Activated B cell treated with CpG ODN at 0.5 μM for 24 hours (primary cell): Measurements from ENCODE around the gene NPHS2. TPM values are rescaled to one million over a fixed set of nuclear protein-coding genes. Genes with fewer than 3 reads are reported as not detected.
"Not testable (repeated sequence)": the region's sequence is repeated elsewhere in the genome, so short reads cannot be mapped to it uniquely, and the experiment has no call there.

ENCODE experiments used
- ATAC-seq: fragments of 200-7000 bp; cut with Tn5 transposase; one replicate; pipeline ENCODE4 v1.10.0; 2021; ENCODE audit warnings: low read depth, mild to moderate bottlenecking, moderate library complexity
- CTCF ChIA-PET: fragments of 350-600 bp; sonication (Branson Sonifier 250); formaldehyde crosslinking; loops from one replicate; lab custom pipeline; 2021; ENCODE audit warnings: antibody characterized with exemption; lab: Charles Lee
- POLR2A ChIA-PET: fragments of 350-600 bp; sonication (Branson Sonifier 250); formaldehyde crosslinking; loops from one replicate; lab custom pipeline; 2021; ENCODE audit warnings: antibody characterized with exemption; lab: Charles Lee
- DNase-seq: peaks from one replicate; pipeline ENCODE4 v3.0.0; 2022
- H3K27ac Mint-ChIP-seq: one replicate; pipeline ENCODE4 v1.8.0; 2020; ENCODE audit warnings: mixed read lengths
- H3K27me3 Mint-ChIP-seq: one replicate; pipeline ENCODE4 v1.8.0; 2021; ENCODE audit warnings: mixed read lengths
- H3K36me3 Mint-ChIP-seq: one replicate; pipeline ENCODE4 v1.8.0; 2021; ENCODE audit warnings: low read depth, mixed read lengths
- H3K4me1 Mint-ChIP-seq: one replicate; pipeline ENCODE4 v1.8.0; 2021; ENCODE audit warnings: mixed read lengths
- H3K4me3 Mint-ChIP-seq: one replicate; pipeline ENCODE4 v1.8.0; 2020; ENCODE audit warnings: mild to moderate bottlenecking, mixed read lengths
- H3K9me3 Mint-ChIP-seq: one replicate; pipeline ENCODE4 v1.8.0; 2020; ENCODE audit warnings: mixed read lengths
- CTCF ChIP-seq: fragments of 200-600 bp; IDR thresholded peaks from one replicate; pipeline ENCODE4 v1.8.0; 2022; ENCODE audit warnings: antibody characterized with exemption, mild to moderate bottlenecking
- intact Hi-C: fragments of 100-400 bp; cut with micrococcal nuclease; formaldehyde crosslinking; loops from one replicate; pipeline ENCODE4 v1.15.1; 2024
- total RNA-seq: library from RNA; stranded (reverse); gene quantifications from 2 replicates; pipeline ENCODE4 v1.2.3, GENCODE V29; 2022

The NPHS2 gene
- total RNA-seq, 1 donor from 2014 or later: not detected

- CTCF ChIA-PET: no interaction called here
- H3K4me1 Mint-ChIP-seq: no peaks in the 10 kb centered on the region
- no peak overlapping the region for H3K4me3 Mint-ChIP-seq
- peaks cover 8% of the 10 kb centered on the region for H3K27me3 Mint-ChIP-seq
- TF ChIP-seq CTCF: no peak
- no peaks in the 10 kb centered on the region for H3K36me3 Mint-ChIP-seq
- H3K9me3 Mint-ChIP-seq: no peaks in the 10 kb centered on the region
- intact Hi-C loops: no loop called here
- no peak for ATAC-seq
- no peak for DNase-seq
- POLR2A ChIA-PET: no interaction called here
- H3K27ac Mint-ChIP-seq: no peak overlapping the region
Measured at GRCh38 chr1:179545321-179545720, 30.4 kb downstream of the NPHS2 start.

GRCh38 chr1:179541774-179542173, 34.0 kb downstream of the NPHS2 start:
- CTCF ChIA-PET: no interaction called here
- Mint-ChIP-seq H3K36me3 (no peaks in the 10 kb centered on the region), H3K27ac (no peak overlapping the region), H3K9me3 (peaks cover 10% of the 10 kb centered on the region), H3K4me3 (no peak overlapping the region), H3K27me3 (peaks cover 6% of the 10 kb centered on the region), H3K4me1 (no peaks in the 10 kb centered on the region)
- POLR2A ChIA-PET: no interaction called here
- intact Hi-C loops: no loop called here
- no peak for TF ChIP-seq CTCF
- DNase-seq: no peak
- no peak for ATAC-seq

GRCh38 chr1:179530352-179530751, 45.4 kb downstream of the NPHS2 start:
- CTCF ChIA-PET: no interaction called here
- no peak for TF ChIP-seq CTCF
- POLR2A ChIA-PET: no interaction called here
- Mint-ChIP-seq H3K4me1 (no peaks in the 10 kb centered on the region), H3K27ac (no peak overlapping the region), H3K36me3 (no peaks in the 10 kb centered on the region), H3K4me3 (no peak overlapping the region), H3K9me3 (no peaks in the 10 kb centered on the region), H3K27me3 (peaks cover 10% of the 10 kb centered on the region)
- ATAC-seq: no peak
- intact Hi-C loops: no loop called here
- no peak for DNase-seq

GRCh38 chr1:179529482-179530195, 46.1 kb downstream of the NPHS2 start:
- peaks cover 10% of the 10 kb centered on the region for H3K27me3 Mint-ChIP-seq
- intact Hi-C loops: no loop called here
- no peaks in the 10 kb centered on the region for H3K9me3 Mint-ChIP-seq
- no peak for DNase-seq
- CTCF ChIA-PET: no interaction called here
- POLR2A ChIA-PET: no interaction called here
- ATAC-seq: no peak
- H3K27ac Mint-ChIP-seq: no peak overlapping the region
- TF ChIP-seq CTCF: no peak
- H3K4me3 Mint-ChIP-seq: no peak overlapping the region
- no peaks in the 10 kb centered on the region for H3K4me1 Mint-ChIP-seq
- H3K36me3 Mint-ChIP-seq: no peaks in the 10 kb centered on the region

- H3K27me3 Mint-ChIP-seq, CTCF ChIA-PET, ATAC-seq, H3K36me3 Mint-ChIP-seq, H3K4me1 Mint-ChIP-seq, intact Hi-C loops, POLR2A ChIA-PET, DNase-seq, H3K27ac Mint-ChIP-seq, H3K9me3 Mint-ChIP-seq, H3K4me3 Mint-ChIP-seq: not testable (repeated sequence)
Measured at GRCh38 chr1:179518544-179518943, 57.2 kb downstream of the NPHS2 start.
